ENCODE results near the gene PAX8.

The PAX8 gene

DNA sequence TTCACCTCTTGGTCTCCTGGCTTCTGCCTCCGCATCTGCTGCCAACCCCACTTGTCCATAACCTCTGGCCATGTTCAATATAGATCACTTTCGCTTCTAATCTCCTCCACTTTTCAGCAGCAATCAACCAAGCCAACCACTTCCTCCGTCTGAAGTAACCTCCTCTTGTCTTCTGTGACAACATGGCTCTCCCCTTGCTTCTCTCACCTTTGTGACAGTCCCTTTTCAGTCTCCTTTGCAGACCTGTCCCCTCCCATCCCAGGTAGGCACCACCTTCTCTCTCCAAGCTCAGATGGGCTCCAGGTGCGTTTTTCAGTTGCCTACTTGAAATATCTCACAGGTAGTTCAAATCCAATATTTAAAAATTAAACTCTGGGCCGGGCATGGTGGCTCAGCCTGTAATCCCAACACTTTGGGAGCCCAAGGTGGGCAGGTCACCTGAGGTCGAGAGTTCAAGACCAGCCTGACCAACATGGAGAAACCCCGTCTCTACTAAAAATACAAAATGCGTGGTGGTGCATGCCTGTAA lies 109.7 kb downstream of the PAX8 start:
- Histone ChIP-seq H3K9me3 (ENCODE audit: control insufficient read depth in 1 of 2, low read length in 2 of 2) (no peaks in the 10 kb centered on the region), H3K9ac (ENCODE audit: low read depth in 1 of 2, low read length in 2 of 2) (no peak overlapping the region), H3K27me3 (ENCODE audit: control insufficient read depth in 1 of 2, insufficient read depth in 2 of 2, low read length in 2 of 2) (no peaks in the 10 kb centered on the region), H3K36me3 (ENCODE audit: control insufficient read depth in 1 of 2, insufficient read depth in 2 of 2, low read length in 2 of 2) (no peaks in the 10 kb centered on the region), H3K4me1 (ENCODE audit: control insufficient read depth in 1 of 2, insufficient read depth in 2 of 2, low read length in 2 of 2) (peaks cover 48 to 56% of the 10 kb centered on the region in 2 donors), H3K4me3 (ENCODE audit: low read depth in 1 of 2, low read length in 2 of 2) (no peak overlapping the region), H3K27ac (ENCODE audit: low read depth, low read length) (no peak overlapping the region)

DNA sequence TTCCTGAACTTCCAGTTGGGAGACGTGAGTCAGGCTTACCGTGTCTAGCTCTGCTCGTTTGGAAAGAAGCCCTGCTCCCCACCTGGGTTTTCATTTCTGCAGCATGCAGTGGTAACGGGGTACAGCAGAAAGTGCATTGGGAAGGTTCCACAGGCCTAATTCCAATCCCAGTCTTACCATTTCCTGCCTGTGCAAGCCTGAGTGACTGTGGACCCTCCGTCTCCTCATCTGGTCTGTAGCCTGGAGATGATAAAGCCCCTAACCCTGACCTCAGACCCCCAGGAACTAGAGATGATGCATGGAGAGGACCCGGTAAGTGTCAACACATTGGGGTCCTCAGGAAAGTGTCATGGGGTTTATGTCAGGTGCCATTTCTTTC lies 110.8 kb downstream of the PAX8 start:
- Histone ChIP-seq H3K4me3 (ENCODE audit: low read depth in 1 of 2, low read length in 2 of 2) (no peak overlapping the region), H3K4me1 (ENCODE audit: control insufficient read depth in 1 of 2, insufficient read depth in 2 of 2, low read length in 2 of 2) (peaks cover 43 to 52% of the 10 kb centered on the region in 2 donors), H3K27me3 (ENCODE audit: control insufficient read depth in 1 of 2, insufficient read depth in 2 of 2, low read length in 2 of 2) (no peaks in the 10 kb centered on the region), H3K36me3 (ENCODE audit: control insufficient read depth in 1 of 2, insufficient read depth in 2 of 2, low read length in 2 of 2) (no peaks in the 10 kb centered on the region), H3K9ac (ENCODE audit: low read depth in 1 of 2, low read length in 2 of 2) (peak overlapping the region in 1 of 2 donors; percentile 34), H3K9me3 (ENCODE audit: control insufficient read depth in 1 of 2, low read length in 2 of 2) (no peaks in the 10 kb centered on the region), H3K27ac (ENCODE audit: low read depth, low read length) (peak overlapping the region; percentile 63)

- Histone ChIP-seq H3K9ac (ENCODE audit: low read depth in 1 of 2, low read length in 2 of 2) (peak overlapping the region; percentile 49 to 50), H3K4me1 (ENCODE audit: control insufficient read depth in 1 of 2, insufficient read depth in 2 of 2, low read length in 2 of 2) (peaks cover 37 to 46% of the 10 kb centered on the region in 2 donors), H3K36me3 (ENCODE audit: control insufficient read depth in 1 of 2, insufficient read depth in 2 of 2, low read length in 2 of 2) (no peaks in the 10 kb centered on the region), H3K4me3 (ENCODE audit: low read depth in 1 of 2, low read length in 2 of 2) (peak overlapping the region; percentile 8 to 20), H3K27ac (ENCODE audit: low read depth, low read length) (peak overlapping the region; percentile 63), H3K27me3 (ENCODE audit: control insufficient read depth in 1 of 2, insufficient read depth in 2 of 2, low read length in 2 of 2) (no peaks in the 10 kb centered on the region), H3K9me3 (ENCODE audit: control insufficient read depth in 1 of 2, low read length in 2 of 2) (no peaks in the 10 kb centered on the region)
Measured at GRCh38 chr2:113167115-113167932, 111.4 kb downstream of the PAX8 start.

DNA sequence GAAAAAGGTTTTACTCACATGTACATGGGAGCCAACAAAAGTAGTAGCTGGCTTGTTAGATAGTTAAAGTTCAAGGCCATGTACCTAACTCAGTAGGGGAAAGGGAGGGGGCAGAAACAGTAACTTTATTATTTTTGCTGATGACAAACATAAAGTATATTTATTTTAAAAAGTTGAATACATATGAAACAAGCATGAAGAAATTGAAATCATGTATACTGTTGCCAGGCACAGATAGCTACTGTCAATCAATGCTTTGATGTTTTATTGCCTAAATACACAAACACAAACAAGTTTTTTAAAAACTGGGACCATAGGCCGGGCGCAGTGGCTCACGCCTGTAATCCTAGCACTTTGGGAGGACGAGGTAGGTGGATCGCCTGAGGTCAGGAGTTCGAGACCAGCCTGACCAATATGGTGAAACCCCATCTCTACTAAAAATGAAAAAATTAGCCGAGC lies 112.5 kb downstream of the PAX8 start:
- Histone ChIP-seq H3K36me3 (ENCODE audit: control insufficient read depth in 1 of 2, insufficient read depth in 2 of 2, low read length in 2 of 2) (no peaks in the 10 kb centered on the region), H3K4me3 (ENCODE audit: low read depth in 1 of 2, low read length in 2 of 2) (no peak overlapping the region), H3K9me3 (ENCODE audit: control insufficient read depth in 1 of 2, low read length in 2 of 2) (no peaks in the 10 kb centered on the region), H3K4me1 (ENCODE audit: control insufficient read depth in 1 of 2, insufficient read depth in 2 of 2, low read length in 2 of 2) (peaks cover 36 to 46% of the 10 kb centered on the region in 2 donors), H3K27ac (ENCODE audit: low read depth, low read length) (no peak overlapping the region), H3K9ac (ENCODE audit: low read depth in 1 of 2, low read length in 2 of 2) (peak overlapping the region in 1 of 2 donors; percentile 35), H3K27me3 (ENCODE audit: control insufficient read depth in 1 of 2, insufficient read depth in 2 of 2, low read length in 2 of 2) (no peaks in the 10 kb centered on the region)
